Smooth muscle cell (in vitro differentiated cells): ENCODE results near the gene DNM3. TPM values are rescaled to one million over a fixed set of nuclear protein-coding genes. Genes with fewer than 3 reads are reported as not detected.

ENCODE experiments used
- DNase-seq: peaks from one replicate; lab custom pipeline; 2025; ENCODE audit not compliant: unreplicated experiment; lab: John Stamatoyannopoulos, UW
- H2AFZ ChIP-seq: fragments of 200-600 bp; sonication (generic); 2 replicates; pipeline ENCODE4 v1.6.0; 2016; ENCODE audit warnings: antibody characterized with exemption, low read depth, mild to moderate bottlenecking
- H3F3A ChIP-seq: fragments of 200-600 bp; sonication (generic); 2 replicates; pipeline ENCODE4 v1.6.0; 2017; ENCODE audit warnings: antibody characterized with exemption, low read depth
- H3K27ac ChIP-seq: fragments of 200-600 bp; sonication (generic); 2 replicates; pipeline ENCODE4 v1.5.1; 2016; ENCODE audit warnings: low read depth, mild to moderate bottlenecking
- H3K27me3 ChIP-seq: fragments of 200-600 bp; sonication (generic); 2 replicates; pipeline ENCODE4 v1.6.1; 2016; ENCODE audit warnings: low read depth, mild to moderate bottlenecking
- H3K36me3 ChIP-seq: fragments of 200-600 bp; sonication (generic); 2 replicates; pipeline ENCODE4 v1.5.1; 2016; ENCODE audit warnings: low read depth
- H3K4me1 ChIP-seq: fragments of 200-600 bp; sonication (generic); 2 replicates; pipeline ENCODE4 v1.5.1; 2016; ENCODE audit warnings: low read depth
- H3K4me2 ChIP-seq: fragments of 200-600 bp; sonication (generic); 2 replicates; pipeline ENCODE4 v1.6.0; 2016; ENCODE audit warnings: mild to moderate bottlenecking
- H3K4me3 ChIP-seq: fragments of 200-600 bp; sonication (generic); 2 replicates; pipeline ENCODE4 v1.5.1; 2016; ENCODE audit warnings: mild to moderate bottlenecking
- H3K79me2 ChIP-seq: fragments of 200-600 bp; sonication (generic); 2 replicates; pipeline ENCODE4 v1.6.0; 2016; ENCODE audit warnings: low read depth, mild to moderate bottlenecking
- H3K9ac ChIP-seq: fragments of 200-600 bp; sonication (generic); 2 replicates; pipeline ENCODE4 v1.6.0; 2016; ENCODE audit warnings: low read depth
- H3K9me3 ChIP-seq: fragments of 200-600 bp; sonication (generic); replicated peaks from 2 replicates; pipeline ENCODE4 v1.5.1; 2016; ENCODE audit warnings: low read depth
- H4K20me1 ChIP-seq: fragments of 200-600 bp; sonication (generic); 2 replicates; pipeline ENCODE4 v1.6.0; 2016; ENCODE audit warnings: low read depth
- CTCF ChIP-seq: fragments of 200-600 bp; sonication (generic); IDR thresholded peaks from 2 replicates; pipeline ENCODE4 v1.5.1; 2017; ENCODE audit warnings: borderline replicate concordance, mild to moderate bottlenecking, antibody characterized with exemption; ENCODE audit not compliant: insufficient read depth, poor library complexity, severe bottlenecking
- WGBS: methylation state at CpG from one replicate; pipeline ENCODE4 v1.1.7; 2016; ENCODE audit warnings: low lambda C conversion rate; 5-methylcytosine and 5-hydroxymethylcytosine counted together
- polyA plus RNA-seq: library from polyadenylated mRNA; unstranded; fragments of >200 nt; fragmentation: Nextera tagmentation; extraction: Ambion mirVana; gene quantifications from 2 replicates; pipeline ENCODE4 v1.2.1, GENCODE V29; 2016
- total RNA-seq: library from RNA; depleted of rRNA; stranded (reverse); fragments of >200 nt; gene quantifications from 2 replicates; pipeline ENCODE4 v1.2.3, GENCODE V29; 2014

The DNM3 gene
- total and polyA plus RNA-seq, 2 experiments from 2014 or later: 1.7 to 3.0 TPM

- Histone ChIP-seq H4K20me1 (no peaks in the 10 kb centered on the region), H3K27me3 (no peaks in the 10 kb centered on the region), H3K9ac (no peak overlapping the region), H3K36me3 (no peaks in the 10 kb centered on the region), H3K9me3 (no peaks in the 10 kb centered on the region), H3K79me2 (no peaks in the 10 kb centered on the region), H3F3A (no peaks in the 10 kb centered on the region), H3K4me2 (no peak overlapping the region), H2AFZ (no peak overlapping the region), H3K4me3 (no peak overlapping the region), H3K4me1 (no peaks in the 10 kb centered on the region), H3K27ac (no peak overlapping the region)
- DNase-seq: no peak
- no peak for TF ChIP-seq CTCF
Measured at GRCh38 chr1:172206256-172206655, 365.0 kb downstream of the DNM3 start.

GRCh38 chr1:172208635-172209034, 367.3 kb downstream of the DNM3 start:
- H3K27me3 ChIP-seq: no peaks in the 10 kb centered on the region
- H3K79me2 ChIP-seq: no peaks in the 10 kb centered on the region
- no peak overlapping the region for H3K4me2 ChIP-seq
- TF ChIP-seq CTCF: no peak
- H3K36me3 ChIP-seq: no peaks in the 10 kb centered on the region
- H4K20me1 ChIP-seq: no peaks in the 10 kb centered on the region
- H3K27ac ChIP-seq: no peak overlapping the region
- 95% methylated on average over 4 of the region's 4 CpGs for WGBS
- no peak overlapping the region for H3K4me3 ChIP-seq
- no peak overlapping the region for H2AFZ ChIP-seq
- no peak overlapping the region for H3K9ac ChIP-seq
- no peaks in the 10 kb centered on the region for H3F3A ChIP-seq
- no peaks in the 10 kb centered on the region for H3K9me3 ChIP-seq
- DNase-seq: no peak
- no peaks in the 10 kb centered on the region for H3K4me1 ChIP-seq

GRCh38 chr1:172211221-172211620, 369.9 kb downstream of the DNM3 start:
- H3K27ac ChIP-seq: no peak overlapping the region
- no peaks in the 10 kb centered on the region for H4K20me1 ChIP-seq
- H3K9me3 ChIP-seq: no peaks in the 10 kb centered on the region
- no peak overlapping the region for H3K9ac ChIP-seq
- H3F3A ChIP-seq: no peaks in the 10 kb centered on the region
- H2AFZ ChIP-seq: no peak overlapping the region
- no peak for DNase-seq
- H3K27me3 ChIP-seq: no peaks in the 10 kb centered on the region
- 66% methylated on average over 5 of the region's 5 CpGs for WGBS
- no peak overlapping the region for H3K4me3 ChIP-seq
- H3K4me1 ChIP-seq: no peaks in the 10 kb centered on the region
- no peaks in the 10 kb centered on the region for H3K36me3 ChIP-seq
- no peaks in the 10 kb centered on the region for H3K79me2 ChIP-seq
- H3K4me2 ChIP-seq: no peak overlapping the region
- TF ChIP-seq CTCF: no peak

GRCh38 chr1:172212124-172212523, 370.8 kb downstream of the DNM3 start:
- Histone ChIP-seq H3K4me2 (no peak overlapping the region), H3K36me3 (no peaks in the 10 kb centered on the region), H3K27ac (no peak overlapping the region), H3K9ac (no peak overlapping the region), H3K4me3 (no peak overlapping the region), H3K4me1 (peaks cover 5% of the 10 kb centered on the region), H2AFZ (no peak overlapping the region), H3F3A (no peaks in the 10 kb centered on the region), H3K79me2 (no peaks in the 10 kb centered on the region), H4K20me1 (no peaks in the 10 kb centered on the region), H3K27me3 (no peaks in the 10 kb centered on the region), H3K9me3 (no peaks in the 10 kb centered on the region)
- TF ChIP-seq CTCF: no peak
- WGBS: 73% methylated on average over 3 of the region's 3 CpGs
- DNase-seq: no peak
